ENCODE measurements around the gene CACNA1G. TPM values are rescaled to one million over a fixed set of nuclear protein-coding genes. Genes with fewer than 3 reads are reported as not detected.

The CACNA1G gene
- total and polyA plus RNA-seq, 2 donors from 2014 or later = 0.06 TPM; not detected in 1

DNA sequence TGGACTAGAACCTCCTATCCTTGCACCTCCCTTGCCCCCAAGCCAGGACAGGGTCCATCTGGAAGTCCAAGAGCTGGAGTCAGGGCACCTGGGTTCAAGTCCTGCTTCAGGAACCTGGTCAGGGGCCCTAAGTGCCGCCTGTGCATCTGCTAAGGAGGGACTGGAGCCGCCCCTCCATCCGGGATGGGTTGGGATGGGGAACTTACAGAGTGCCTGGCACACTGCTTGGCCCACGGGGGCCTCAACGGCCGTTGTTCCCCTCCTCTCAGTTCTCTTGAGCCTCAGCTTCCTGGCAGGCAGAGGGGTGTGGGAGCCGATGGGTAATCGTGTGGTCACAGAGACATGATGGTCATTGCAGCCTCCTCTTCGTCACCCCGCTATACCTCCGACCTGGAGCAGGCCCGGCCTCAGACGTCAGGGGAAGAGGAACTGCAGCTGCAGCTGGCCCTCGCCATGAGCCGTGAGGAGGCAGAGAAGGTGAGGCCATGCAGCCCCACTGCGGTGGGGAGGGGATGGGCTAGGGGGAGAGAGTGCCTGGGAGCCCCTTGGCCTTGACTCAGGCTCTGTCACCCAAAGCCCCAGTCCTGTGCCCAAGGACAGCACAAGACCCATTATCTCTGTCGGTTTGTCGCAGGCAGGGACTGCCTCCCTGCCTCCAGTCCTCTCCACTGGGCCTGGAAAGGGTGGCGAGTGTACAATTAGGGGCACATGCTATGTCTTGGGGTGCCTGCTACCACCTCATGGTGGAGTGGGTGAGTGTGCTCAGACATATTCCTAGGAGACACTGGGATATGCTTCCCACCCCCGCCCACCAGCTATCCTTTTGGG lies 22.6 kb upstream of the CACNA1G start:
- Histone ChIP-seq H3K4me3 (ENCODE audit: low read length in 3 of 3) (no peak overlapping the region), H3K9me3 (ENCODE audit: control insufficient read depth in 2 of 3, insufficient read depth in 1 of 3, low read length in 3 of 3) (no peaks in the 10 kb centered on the region), H3K4me1 (ENCODE audit: control insufficient read depth in 2 of 3, insufficient read depth in 2 of 3, low read depth in 1 of 3, low read length in 3 of 3) (peaks cover 0 to 45% (median 5%) of the 10 kb centered on the region in 3 donors), H3K27me3 (ENCODE audit: control insufficient read depth, insufficient read depth, low read length) (no peaks in the 10 kb centered on the region), H3K36me3 (ENCODE audit: control insufficient read depth in 2 of 3, insufficient read depth in 3 of 3, low read length in 3 of 3) (peaks cover 0 to 5% (median 2%) of the 10 kb centered on the region in 3 donors), H3K9ac (ENCODE audit: low read length in 3 of 3) (no peak overlapping the region), H3K27ac (ENCODE audit: low read depth in 2 of 2, low read length in 2 of 2) (peak overlapping the region; percentile 25 to 78)
- TF ChIP-seq, protein P1, sequence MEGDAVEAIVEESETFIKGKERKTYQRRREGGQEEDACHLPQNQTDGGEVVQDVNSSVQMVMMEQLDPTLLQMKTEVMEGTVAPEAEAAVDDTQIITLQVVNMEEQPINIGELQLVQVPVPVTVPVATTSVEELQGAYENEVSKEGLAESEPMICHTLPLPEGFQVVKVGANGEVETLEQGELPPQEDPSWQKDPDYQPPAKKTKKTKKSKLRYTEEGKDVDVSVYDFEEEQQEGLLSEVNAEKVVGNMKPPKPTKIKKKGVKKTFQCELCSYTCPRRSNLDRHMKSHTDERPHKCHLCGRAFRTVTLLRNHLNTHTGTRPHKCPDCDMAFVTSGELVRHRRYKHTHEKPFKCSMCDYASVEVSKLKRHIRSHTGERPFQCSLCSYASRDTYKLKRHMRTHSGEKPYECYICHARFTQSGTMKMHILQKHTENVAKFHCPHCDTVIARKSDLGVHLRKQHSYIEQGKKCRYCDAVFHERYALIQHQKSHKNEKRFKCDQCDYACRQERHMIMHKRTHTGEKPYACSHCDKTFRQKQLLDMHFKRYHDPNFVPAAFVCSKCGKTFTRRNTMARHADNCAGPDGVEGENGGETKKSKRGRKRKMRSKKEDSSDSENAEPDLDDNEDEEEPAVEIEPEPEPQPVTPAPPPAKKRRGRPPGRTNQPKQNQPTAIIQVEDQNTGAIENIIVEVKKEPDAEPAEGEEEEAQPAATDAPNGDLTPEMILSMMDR (IDR thresholded peaks at IDR 0.05; ENCODE audit: borderline replicate concordance, extremely low read depth, insufficient read depth) = no peak
- no peak for FAIRE-seq
- no peak for DNase-seq
- intact Hi-C loops (cut with DNase I) = no loop called here

DNA sequence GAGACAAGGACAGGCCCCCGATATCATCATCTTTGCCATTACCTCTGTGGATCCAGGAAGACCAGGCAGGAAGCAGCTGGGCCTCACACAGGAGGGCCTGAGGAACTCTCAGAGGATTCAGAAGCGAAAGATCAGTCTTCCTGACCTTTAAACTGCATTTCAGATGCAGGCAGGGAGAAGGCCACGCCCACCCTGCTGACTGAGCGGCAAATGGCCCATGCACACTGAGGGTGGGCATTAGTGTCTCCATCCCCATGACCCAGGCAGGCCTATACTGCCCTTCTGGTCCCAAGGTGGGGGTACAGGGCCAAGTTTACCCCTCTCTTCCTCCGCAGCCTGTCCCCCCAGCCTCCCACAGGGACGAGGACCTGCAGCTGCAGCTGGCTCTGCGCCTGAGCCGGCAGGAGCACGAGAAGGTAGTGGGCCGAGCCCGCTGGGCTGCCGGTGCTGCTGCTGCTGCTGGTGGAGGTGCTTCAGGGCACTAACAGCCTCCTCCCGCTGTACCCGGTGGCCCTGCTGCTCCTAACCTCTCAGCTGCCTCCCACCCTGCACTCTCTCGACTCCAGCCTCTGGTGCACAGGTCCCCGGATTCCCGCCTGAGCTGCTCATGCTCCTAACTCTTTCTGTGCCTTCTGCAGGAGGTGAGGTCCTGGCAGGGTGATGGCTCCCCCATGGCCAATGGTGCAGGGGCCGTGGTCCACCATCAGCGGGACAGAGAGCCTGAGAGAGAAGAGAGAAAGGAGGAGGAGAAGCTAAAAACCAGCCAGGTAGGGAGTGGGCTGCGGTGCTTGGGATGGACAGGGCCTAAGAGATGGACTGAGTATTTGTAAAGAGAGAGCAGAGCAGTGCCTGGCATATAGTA lies 21.7 kb upstream of the CACNA1G start:
- Histone ChIP-seq H3K27me3 (ENCODE audit: control insufficient read depth, insufficient read depth, low read length) (no peaks in the 10 kb centered on the region), H3K4me3 (ENCODE audit: low read length in 3 of 3) (no peak overlapping the region), H3K27ac (ENCODE audit: low read depth in 2 of 2, low read length in 2 of 2) (peak overlapping the region in 1 of 2 donors; percentile 78), H3K36me3 (ENCODE audit: control insufficient read depth in 2 of 3, insufficient read depth in 3 of 3, low read length in 3 of 3) (peaks cover 0 to 5% (median 2%) of the 10 kb centered on the region in 3 donors), H3K9ac (ENCODE audit: low read length in 3 of 3) (no peak overlapping the region), H3K4me1 (ENCODE audit: control insufficient read depth in 2 of 3, insufficient read depth in 2 of 3, low read depth in 1 of 3, low read length in 3 of 3) (peaks cover 0 to 45% (median 5%) of the 10 kb centered on the region in 3 donors), H3K9me3 (ENCODE audit: control insufficient read depth in 2 of 3, insufficient read depth in 1 of 3, low read length in 3 of 3) (no peaks in the 10 kb centered on the region)
- intact Hi-C loops (cut with DNase I) = no loop called here
- no peak for FAIRE-seq
- DNase-seq = peak in 1 of 5 donors; percentile 64
- TF ChIP-seq, protein P1 (IDR thresholded peaks at IDR 0.05; ENCODE audit: borderline replicate concordance, extremely low read depth, insufficient read depth) = no peak

DNA sequence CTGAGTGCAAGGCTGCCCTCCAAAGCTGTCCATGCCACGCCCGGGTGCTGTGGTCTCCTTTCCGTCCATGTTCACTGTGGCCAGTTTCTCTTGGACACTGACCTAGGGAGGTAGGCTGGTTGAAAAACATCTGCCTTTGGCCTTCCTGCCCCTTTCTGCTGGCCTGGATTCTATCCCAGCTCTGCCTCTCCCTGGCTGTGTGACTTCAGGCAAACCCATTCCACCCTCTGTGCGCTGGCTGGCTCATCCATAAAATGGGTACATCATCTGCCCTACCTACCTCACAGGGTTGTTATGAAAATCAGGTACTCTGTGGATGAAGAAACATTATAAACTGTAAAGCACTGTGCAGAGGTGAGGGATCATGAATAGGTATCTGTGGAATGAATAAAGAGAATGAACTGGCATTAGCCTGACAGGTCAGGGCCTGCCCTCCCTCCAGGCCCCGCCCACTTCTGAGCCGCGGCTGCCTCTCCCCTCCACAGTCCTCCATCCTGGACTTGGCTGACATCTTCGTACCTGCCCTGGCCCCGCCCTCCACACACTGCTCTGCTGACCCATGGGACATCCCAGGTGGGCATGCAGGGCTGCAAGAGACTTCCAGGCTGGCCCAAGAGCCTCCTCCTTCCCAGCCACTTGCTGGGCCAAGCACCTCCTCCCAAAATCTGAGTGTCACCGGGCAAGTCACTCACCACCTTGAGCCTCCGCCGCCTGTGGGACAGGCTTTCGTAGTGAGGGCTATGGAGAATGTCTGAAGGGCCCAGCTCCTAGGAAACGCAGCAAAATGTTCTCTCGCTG lies 20.6 kb upstream of the CACNA1G start:
- Histone ChIP-seq H3K9ac (ENCODE audit: low read length in 3 of 3) (no peak overlapping the region), H3K4me3 (ENCODE audit: low read length in 3 of 3) (no peak overlapping the region), H3K27me3 (ENCODE audit: control insufficient read depth, insufficient read depth, low read length) (no peaks in the 10 kb centered on the region), H3K27ac (ENCODE audit: low read depth in 2 of 2, low read length in 2 of 2) (no peak overlapping the region), H3K36me3 (ENCODE audit: control insufficient read depth in 2 of 3, insufficient read depth in 3 of 3, low read length in 3 of 3) (peaks cover 0 to 5% (median 2%) of the 10 kb centered on the region in 3 donors), H3K4me1 (ENCODE audit: control insufficient read depth in 2 of 3, insufficient read depth in 2 of 3, low read depth in 1 of 3, low read length in 3 of 3) (peaks cover 0 to 45% (median 5%) of the 10 kb centered on the region in 3 donors), H3K9me3 (ENCODE audit: control insufficient read depth in 2 of 3, insufficient read depth in 1 of 3, low read length in 3 of 3) (no peaks in the 10 kb centered on the region)
- TF ChIP-seq, protein P1 (IDR thresholded peaks at IDR 0.05; ENCODE audit: borderline replicate concordance, extremely low read depth, insufficient read depth) = no peak
- peak in 2 of 5 donors; percentile 53 to 80 for DNase-seq
- intact Hi-C loops (cut with DNase I) = loop anchor here (10.0 kb wide), 2 partner anchors 305 to 415 kb away; no protein-coding TSS in a partner anchor
- no peak for FAIRE-seq

All from kidney (tissue), 14 donors.